ENCODE results near the gene POLR2H. TPM values are rescaled to one million over a fixed set of nuclear protein-coding genes. Genes with fewer than 3 reads are reported as not detected.

Gene POLR2H
- 70.1 and 127 TPM in 2 replicates for total RNA-seq (ENCODE audit: low replicate concordance)

GRCh38 chr3:184361532-184361931, at the start of gene POLR2H, which contains the start of gene CLCN2:
Gene POLR2H, plus strand, starts transcription at chr3:184361710. Its CDS starts 1,783 bp downstream, at chr3:184363493.
Gene CLCN2, minus strand, starts transcription at chr3:184361605. Its CDS starts 126 bp downstream, at chr3:184361479.
- no peak for TF ChIP-seq CTCF (IDR thresholded peaks at IDR 0.05; ENCODE audit: insufficient read depth, low read length)
- peak; percentile 26 for DNase-seq (ENCODE audit: low read depth)

GRCh38 chr3:184314363-184314699, 47.2 kb upstream of the POLR2H start, which contains the start of gene EIF4G1:
Gene EIF4G1, plus strand, starts transcription at chr3:184314606. Its CDS starts 1,191 bp downstream, at chr3:184315797.
- TF ChIP-seq CTCF (IDR thresholded peaks at IDR 0.05; ENCODE audit: insufficient read depth, low read length), result no peak
- peak; percentile 94 for DNase-seq (ENCODE audit: low read depth)
- peak within 1 kb of the TSS; percentile 89 for H3K4me3 ChIP-seq (ENCODE audit: low read depth, low read length)

More at GRCh38 chr3:184361532-184361931, at the start of gene POLR2H, which contains the start of gene CLCN2:
- H3K4me3 ChIP-seq (ENCODE audit: low read depth, low read length), result peak within 1 kb of the TSS; percentile 85

- no peak for TF ChIP-seq CTCF (IDR thresholded peaks at IDR 0.05; ENCODE audit: insufficient read depth, low read length)
- DNase-seq (ENCODE audit: low read depth), result peak; percentile 81
- H3K4me3 ChIP-seq (ENCODE audit: low read depth, low read length), result peak overlapping the region; percentile 89
These were observed 46.6 kb upstream of the POLR2H start for GRCh38 chr3:184314700-184315542.

GRCh38 chr3:184315543-184315867, 46.0 kb upstream of the POLR2H start:
- no peak for TF ChIP-seq CTCF (IDR thresholded peaks at IDR 0.05; ENCODE audit: insufficient read depth, low read length)
- H3K4me3 ChIP-seq (ENCODE audit: low read depth, low read length), result peak overlapping the region; percentile 89
- no peak for DNase-seq (ENCODE audit: low read depth)

GRCh38 chr3:184315871-184316661, 45.4 kb upstream of the POLR2H start:
- DNase-seq (ENCODE audit: low read depth), result no peak
- TF ChIP-seq CTCF (IDR thresholded peaks at IDR 0.05; ENCODE audit: insufficient read depth, low read length), result no peak
- peak overlapping the region; percentile 89 for H3K4me3 ChIP-seq (ENCODE audit: low read depth, low read length)

- no peak for TF ChIP-seq CTCF (IDR thresholded peaks at IDR 0.05; ENCODE audit: insufficient read depth, low read length)
- DNase-seq (ENCODE audit: low read depth), result no peak
- H3K4me3 ChIP-seq (ENCODE audit: low read depth, low read length), result peak overlapping the region; percentile 89
These were observed 44.7 kb upstream of the POLR2H start for GRCh38 chr3:184316792-184317191.

Data from fibroblast of the aortic adventitia (primary cell).